Ectodermal cell (in vitro differentiated cells): ENCODE results near the gene MRPL42.

ENCODE experiments used
- H3K27ac ChIP-seq: 2 replicates; pipeline ENCODE4 v1.7.0; 2013; ENCODE audit warnings: mild to moderate bottlenecking, low read depth, low read length; ENCODE audit not compliant: insufficient read depth, poor library complexity, severe bottlenecking
- H3K27me3 ChIP-seq: 2 replicates; pipeline ENCODE4 v1.7.0; 2013; ENCODE audit warnings: mild to moderate bottlenecking, low read length; ENCODE audit not compliant: insufficient read depth, control insufficient read depth, poor library complexity, severe bottlenecking
- H3K36me3 ChIP-seq: one replicate; pipeline ENCODE4 v1.7.0; 2013; ENCODE audit warnings: low read length; ENCODE audit not compliant: control insufficient read depth, insufficient read depth
- H3K4me1 ChIP-seq: one replicate; pipeline ENCODE4 v1.7.0; 2013; ENCODE audit warnings: low read length; ENCODE audit not compliant: control insufficient read depth, insufficient read depth
- H3K4me3 ChIP-seq: 2 replicates; pipeline ENCODE4 v1.7.0; 2013; ENCODE audit warnings: low read depth, low read length, control low read depth; ENCODE audit not compliant: insufficient read depth
- H3K9me3 ChIP-seq: 2 replicates; pipeline ENCODE4 v1.7.0; 2013; ENCODE audit warnings: mild to moderate bottlenecking, low read length, moderate library complexity; ENCODE audit not compliant: control insufficient read depth
- WGBS, 2 experiments: methylation state at CpG; one replicate each; pipeline ENCODE4 v1.1.7; 2013; ENCODE audit warnings: missing lambda C conversion rate in 2 of 2; 5-methylcytosine and 5-hydroxymethylcytosine counted together

Gene MRPL42

GRCh38 chr12:93447555-93448290 is 19.6 kb upstream of the MRPL42 start:
- no peak overlapping the region for H3K27ac ChIP-seq
- no peaks in the 10 kb centered on the region for H3K27me3 ChIP-seq
- peaks cover 6% of the 10 kb centered on the region for H3K4me1 ChIP-seq
- H3K4me3 ChIP-seq, result no peak overlapping the region
- H3K9me3 ChIP-seq, result no peaks in the 10 kb centered on the region
- 94% methylated on average over 4 of the region's 4 CpGs for WGBS, 2 experiments
- no peaks in the 10 kb centered on the region for H3K36me3 ChIP-seq

- Histone ChIP-seq H3K4me3 (no peak overlapping the region), H3K9me3 (no peaks in the 10 kb centered on the region), H3K27ac (no peak overlapping the region), H3K27me3 (no peaks in the 10 kb centered on the region), H3K36me3 (no peaks in the 10 kb centered on the region), H3K4me1 (no peaks in the 10 kb centered on the region)
- 89 to 91% methylated on average over 5 of the region's 5 CpGs for WGBS, 2 experiments
Measured at GRCh38 chr12:93448796-93449195, 18.5 kb upstream of the MRPL42 start.

GRCh38 chr12:93449277-93449676 is 18.0 kb upstream of the MRPL42 start:
- Histone ChIP-seq H3K4me3 (no peak overlapping the region), H3K27me3 (no peaks in the 10 kb centered on the region), H3K27ac (no peak overlapping the region), H3K4me1 (no peaks in the 10 kb centered on the region), H3K9me3 (no peaks in the 10 kb centered on the region), H3K36me3 (no peaks in the 10 kb centered on the region)
- 86 to 96% methylated on average over 1 of the region's 1 CpG for WGBS, 2 experiments

GRCh38 chr12:93451423-93452158 is 15.7 kb upstream of the MRPL42 start:
- WGBS, 2 experiments, result 93 to 95% methylated on average over 3 of the region's 3 CpGs
- H3K27ac ChIP-seq, result no peak overlapping the region

GRCh38 chr12:93453633-93454032 is 13.7 kb upstream of the MRPL42 start:
- Histone ChIP-seq H3K4me3 (no peak overlapping the region), H3K27ac (no peak overlapping the region), H3K4me1 (no peaks in the 10 kb centered on the region), H3K36me3 (no peaks in the 10 kb centered on the region), H3K27me3 (no peaks in the 10 kb centered on the region), H3K9me3 (no peaks in the 10 kb centered on the region)
- WGBS, 2 experiments, result 80 to 87% methylated on average over 5 of the region's 5 CpGs

More at GRCh38 chr12:93451423-93452158, 15.7 kb upstream of the MRPL42 start:
- Histone ChIP-seq H3K4me3 (no peak overlapping the region), H3K36me3 (no peaks in the 10 kb centered on the region), H3K27me3 (no peaks in the 10 kb centered on the region), H3K9me3 (no peaks in the 10 kb centered on the region), H3K4me1 (no peaks in the 10 kb centered on the region)

- 84 to 85% methylated on average over 1 to 2 of the region's 2 CpGs for WGBS, 2 experiments
- Histone ChIP-seq H3K4me1 (no peaks in the 10 kb centered on the region), H3K36me3 (no peaks in the 10 kb centered on the region), H3K4me3 (no peak overlapping the region), H3K27me3 (no peaks in the 10 kb centered on the region), H3K27ac (no peak overlapping the region), H3K9me3 (no peaks in the 10 kb centered on the region)
Measured at GRCh38 chr12:93456077-93456476, 11.2 kb upstream of the MRPL42 start.

- H3K27me3 ChIP-seq, result no peaks in the 10 kb centered on the region
- WGBS, 2 experiments, result 86 to 94% methylated on average over 3 of the region's 5 CpGs
- no peak overlapping the region for H3K4me3 ChIP-seq
- H3K36me3 ChIP-seq, result no peaks in the 10 kb centered on the region
- H3K9me3 ChIP-seq, result no peaks in the 10 kb centered on the region
- H3K27ac ChIP-seq, result no peak overlapping the region
- no peaks in the 10 kb centered on the region for H3K4me1 ChIP-seq
Measured at GRCh38 chr12:93459097-93459496, 8.2 kb upstream of the MRPL42 start.

GRCh38 chr12:93460003-93460402 is 7.3 kb upstream of the MRPL42 start:
- Histone ChIP-seq H3K27me3 (no peaks in the 10 kb centered on the region), H3K27ac (no peak overlapping the region), H3K36me3 (no peaks in the 10 kb centered on the region), H3K4me3 (no peak overlapping the region), H3K4me1 (no peaks in the 10 kb centered on the region), H3K9me3 (no peaks in the 10 kb centered on the region)
- WGBS, 2 experiments, result 81 to 92% methylated on average over 5 to 6 of the region's 6 CpGs

GRCh38 chr12:93460902-93461301 is 6.4 kb upstream of the MRPL42 start:
- H3K4me3 ChIP-seq, result no peak overlapping the region
- WGBS, 2 experiments, result 90 to 93% methylated on average over 7 of the region's 7 CpGs
- H3K4me1 ChIP-seq, result no peaks in the 10 kb centered on the region
- no peaks in the 10 kb centered on the region for H3K36me3 ChIP-seq
- H3K27ac ChIP-seq, result no peak overlapping the region
- H3K9me3 ChIP-seq, result no peaks in the 10 kb centered on the region
- no peaks in the 10 kb centered on the region for H3K27me3 ChIP-seq

GRCh38 chr12:93461503-93461902 is 5.8 kb upstream of the MRPL42 start:
- WGBS, 2 experiments, result 83 to 93% methylated on average over 3 of the region's 3 CpGs
- Histone ChIP-seq H3K4me1 (no peaks in the 10 kb centered on the region), H3K36me3 (no peaks in the 10 kb centered on the region), H3K9me3 (no peaks in the 10 kb centered on the region), H3K27ac (no peak overlapping the region), H3K27me3 (no peaks in the 10 kb centered on the region), H3K4me3 (no peak overlapping the region)
